K562 (cell line): ENCODE measurements around the gene HYPK. TPM values are rescaled to one million over a fixed set of nuclear protein-coding genes. Genes with fewer than 3 reads are reported as not detected.

Source experiments
- polyA plus RNA-seq, 8 experiments: library from polyadenylated mRNA; depleted of rRNA in 4 of 8; stranded (reverse) in 5 of 8; unstranded in 3 of 8; fragments of >200 nt; fragmentation: Nextera tagmentation in 2 of 8; fragmentation: Illumina TruSeq in 1 of 8; extraction: Ambion mirVana in 2 of 8; extraction: Trizol in 1 of 8; gene quantifications; 2 replicates each; pipeline versions ENCODE4 v1.2.1 to v1.2.3, GENCODE V29; 2011 to 2014; ENCODE audit warnings: inconsistent platforms in 1 of 8, missing spikeins in 1 of 8
- total RNA-seq, 7 experiments: library from RNA; depleted of rRNA in 6 of 7; stranded (reverse); fragments of >200 nt in 6 of 7; fragmentation: Illumina TruSeq in 2 of 7; extraction: Trizol in 2 of 7; gene quantifications; 2 replicates each; pipeline versions ENCODE4 v1.2.1 to v1.2.3, GENCODE V29; 2011 to 2021; ENCODE audit warnings: low replicate concordance in 1 of 7
- TF ChIP-seq, protein P1 (sequence below), 2 experiments: fragments of 450-650 bp; formaldehyde crosslinking in 1 of 2; IDR thresholded peaks; 2 replicates each; pipeline versions ENCODE4 v1.4.0 to v1.6.1; 2014 to 2020; ENCODE audit warnings: mild to moderate bottlenecking in 2 of 2, borderline replicate concordance in 1 of 2, low read depth in 1 of 2
- TF ChIP-seq, protein P2 (sequence below), 2 experiments: fragments of 200-800 bp in 1 of 2; sonication (Bioruptor generic) in 1 of 2; sonication (generic) in 1 of 2; formaldehyde crosslinking in 1 of 2; IDR thresholded peaks in 1 of 2; conservative IDR thresholded peaks in 1 of 2; 2 replicates each; pipeline versions ENCODE4 v1.5.0 to v1.6.1; 2016 to 2020; ENCODE audit warnings: missing compliant biosample characterization in 1 of 2, missing genetic modification characterization in 1 of 2, missing genetic modification reagents in 1 of 2

HYPK gene
- total and polyA plus RNA-seq, 9 of the 15 experiments (the other 6 are each of a cell fraction or from before 2014, with no cell fraction given) = 7.2 to 28.0 (median 21.1) TPM

DNA sequence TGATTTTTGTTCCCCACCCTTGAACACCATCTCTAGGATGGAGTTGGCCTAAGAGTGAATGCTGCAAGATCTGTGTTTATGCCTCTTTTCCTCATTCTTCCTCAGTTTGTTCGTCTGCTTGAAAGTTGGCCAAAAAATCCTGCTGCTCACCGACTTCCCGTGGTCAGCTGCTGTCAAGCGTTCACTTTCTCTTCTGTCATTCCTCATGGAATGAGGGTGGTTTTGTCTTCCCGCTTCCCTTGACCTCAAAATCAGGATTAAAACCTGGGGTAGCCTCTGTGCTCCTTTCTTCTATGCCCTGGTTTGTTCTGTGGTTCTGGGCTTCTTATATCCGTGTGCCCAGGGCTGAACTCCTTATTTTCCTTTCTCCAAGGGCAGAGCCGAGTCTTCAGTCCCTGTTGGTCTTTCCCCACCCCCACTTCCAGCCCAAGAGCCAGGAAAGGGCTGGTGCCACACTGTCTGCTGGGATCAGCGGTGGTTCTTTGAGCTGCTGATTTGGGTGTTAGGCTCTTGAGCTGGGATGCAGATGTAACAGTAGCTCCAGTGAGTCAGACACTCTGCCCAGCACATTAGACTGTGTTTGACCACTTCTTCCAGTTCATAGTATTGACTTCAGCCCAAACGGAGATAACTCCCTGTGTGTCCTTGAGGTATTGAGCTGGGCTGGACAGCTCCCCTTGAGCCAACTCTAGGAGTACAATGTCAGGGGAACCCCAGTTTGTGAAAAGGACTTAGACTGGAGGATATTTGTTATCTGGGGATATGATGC is 5.9 kb upstream of the HYPK start (continued):
- TF ChIP-seq, protein P1, sequence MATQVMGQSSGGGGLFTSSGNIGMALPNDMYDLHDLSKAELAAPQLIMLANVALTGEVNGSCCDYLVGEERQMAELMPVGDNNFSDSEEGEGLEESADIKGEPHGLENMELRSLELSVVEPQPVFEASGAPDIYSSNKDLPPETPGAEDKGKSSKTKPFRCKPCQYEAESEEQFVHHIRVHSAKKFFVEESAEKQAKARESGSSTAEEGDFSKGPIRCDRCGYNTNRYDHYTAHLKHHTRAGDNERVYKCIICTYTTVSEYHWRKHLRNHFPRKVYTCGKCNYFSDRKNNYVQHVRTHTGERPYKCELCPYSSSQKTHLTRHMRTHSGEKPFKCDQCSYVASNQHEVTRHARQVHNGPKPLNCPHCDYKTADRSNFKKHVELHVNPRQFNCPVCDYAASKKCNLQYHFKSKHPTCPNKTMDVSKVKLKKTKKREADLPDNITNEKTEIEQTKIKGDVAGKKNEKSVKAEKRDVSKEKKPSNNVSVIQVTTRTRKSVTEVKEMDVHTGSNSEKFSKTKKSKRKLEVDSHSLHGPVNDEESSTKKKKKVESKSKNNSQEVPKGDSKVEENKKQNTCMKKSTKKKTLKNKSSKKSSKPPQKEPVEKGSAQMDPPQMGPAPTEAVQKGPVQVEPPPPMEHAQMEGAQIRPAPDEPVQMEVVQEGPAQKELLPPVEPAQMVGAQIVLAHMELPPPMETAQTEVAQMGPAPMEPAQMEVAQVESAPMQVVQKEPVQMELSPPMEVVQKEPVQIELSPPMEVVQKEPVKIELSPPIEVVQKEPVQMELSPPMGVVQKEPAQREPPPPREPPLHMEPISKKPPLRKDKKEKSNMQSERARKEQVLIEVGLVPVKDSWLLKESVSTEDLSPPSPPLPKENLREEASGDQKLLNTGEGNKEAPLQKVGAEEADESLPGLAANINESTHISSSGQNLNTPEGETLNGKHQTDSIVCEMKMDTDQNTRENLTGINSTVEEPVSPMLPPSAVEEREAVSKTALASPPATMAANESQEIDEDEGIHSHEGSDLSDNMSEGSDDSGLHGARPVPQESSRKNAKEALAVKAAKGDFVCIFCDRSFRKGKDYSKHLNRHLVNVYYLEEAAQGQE (IDR thresholded peaks at IDR 0.05; ENCODE audit: borderline replicate concordance) = peak; percentile 79
- TF ChIP-seq, protein P1 (CRISPR knock-in tag; IDR thresholded peaks at IDR 0.05; ENCODE audit: low read depth) = peak; percentile 60; the same call in 1 of the 2 replicates
- TF ChIP-seq, protein P2, sequence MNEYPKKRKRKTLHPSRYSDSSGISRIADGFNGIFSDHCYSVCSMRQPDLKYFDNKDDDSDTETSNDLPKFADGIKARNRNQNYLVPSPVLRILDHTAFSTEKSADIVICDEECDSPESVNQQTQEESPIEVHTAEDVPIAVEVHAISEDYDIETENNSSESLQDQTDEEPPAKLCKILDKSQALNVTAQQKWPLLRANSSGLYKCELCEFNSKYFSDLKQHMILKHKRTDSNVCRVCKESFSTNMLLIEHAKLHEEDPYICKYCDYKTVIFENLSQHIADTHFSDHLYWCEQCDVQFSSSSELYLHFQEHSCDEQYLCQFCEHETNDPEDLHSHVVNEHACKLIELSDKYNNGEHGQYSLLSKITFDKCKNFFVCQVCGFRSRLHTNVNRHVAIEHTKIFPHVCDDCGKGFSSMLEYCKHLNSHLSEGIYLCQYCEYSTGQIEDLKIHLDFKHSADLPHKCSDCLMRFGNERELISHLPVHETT (CRISPR knock-in tag; conservative IDR thresholded peaks at IDR 0.05 in 1 of 2, IDR thresholded peaks at IDR 0.05 in 1 of 2) = peak in 1 of 2 experiments; percentile 46; a peak in 1 of 4 replicates
